ENCODE measurements around the gene ZBTB42.

The ZBTB42 gene

GRCh38 chr14:104805326-104805678 lies 4.4 kb downstream of the ZBTB42 start (continued):
- no peak for TF ChIP-seq PBX3 (CRISPR knock-in tag; IDR thresholded peaks at IDR 0.05)
- peak; percentile 88 for TF ChIP-seq SP7 (tag by site-specific recombination; IDR thresholded peaks at IDR 0.05)
- TF ChIP-seq SP2 (tag by site-specific recombination; IDR thresholded peaks at IDR 0.05): peak; percentile 70
- peak; percentile 52; the same call in 1 of the 2 replicates for TF ChIP-seq ZNF76 (tag by site-specific recombination; IDR thresholded peaks at IDR 0.05; ENCODE audit: borderline replicate concordance, low read depth)
- TF ChIP-seq ZXDB (tag by site-specific recombination; IDR thresholded peaks at IDR 0.05): peak; percentile 57
- peak; percentile 82 for TF ChIP-seq ZBTB20 (tag by site-specific recombination; IDR thresholded peaks at IDR 0.05)
- peak; percentile 98 for TF ChIP-seq ZNF600 (tag by site-specific recombination; IDR thresholded peaks at IDR 0.05)
- peak; percentile 66; the same call in 1 of the 2 replicates for TF ChIP-seq INSM2 (tag by site-specific recombination; IDR thresholded peaks at IDR 0.05)
- peak; percentile 60; the same call in 1 of the 2 replicates for TF ChIP-seq ZBTB44 (tag by site-specific recombination; IDR thresholded peaks at IDR 0.05)
- 0 out of 2 replicates have a peak, but pooled peaks have one; percentile 22 for TF ChIP-seq ZBTB10 (tag by site-specific recombination; IDR thresholded peaks at IDR 0.05)
- TF ChIP-seq ZNF629 (tag by site-specific recombination; IDR thresholded peaks at IDR 0.05): peak; percentile 82
- TF ChIP-seq KLF9 (tag by site-specific recombination; IDR thresholded peaks at IDR 0.05; ENCODE audit: low read depth): peak; percentile 74
- TF ChIP-seq EGR2 (tag by site-specific recombination; IDR thresholded peaks at IDR 0.05; ENCODE audit: low read depth): peak; percentile 64
- peak; percentile 72 for TF ChIP-seq KLF1 (tag by site-specific recombination; IDR thresholded peaks at IDR 0.05)
- TF ChIP-seq ZNF426 (tag by site-specific recombination; IDR thresholded peaks at IDR 0.05): no peak
- peak; percentile 67; the same call in 1 of the 2 replicates for TF ChIP-seq ZFP69B (tag by site-specific recombination; IDR thresholded peaks at IDR 0.05)
- peak; percentile 11 for TF ChIP-seq ZBTB26 (tag by site-specific recombination; optimal IDR thresholded peaks at IDR 0.05)
- TF ChIP-seq ZBTB17 (tag by site-specific recombination; IDR thresholded peaks at IDR 0.05): peak; percentile 71
- peak; percentile 38; the same call in 1 of the 2 replicates for TF ChIP-seq ZNF423 (tag by site-specific recombination; IDR thresholded peaks at IDR 0.05)
- peak; percentile 70 for TF ChIP-seq SCRT2 (tag by site-specific recombination; IDR thresholded peaks at IDR 0.05)
- peak; percentile 73 for TF ChIP-seq WT1 (tag by site-specific recombination; IDR thresholded peaks at IDR 0.05)
- TF ChIP-seq GLIS2 (tag by site-specific recombination; IDR thresholded peaks at IDR 0.05): peak; percentile 90
- peak; percentile 71; the same call in 1 of the 2 replicates for TF ChIP-seq KLF10 (tag by site-specific recombination; IDR thresholded peaks at IDR 0.05)
- peak; percentile 57; the same call in 1 of the 2 replicates for TF ChIP-seq ZNF449 (tag by site-specific recombination; IDR thresholded peaks at IDR 0.05)
- peak; percentile 85 for TF ChIP-seq SP3 (tag by site-specific recombination; IDR thresholded peaks at IDR 0.05)
- TF ChIP-seq ZBTB8A (tag by site-specific recombination; IDR thresholded peaks at IDR 0.05): peak; percentile 87
- TF ChIP-seq KLF8 (tag by site-specific recombination; IDR thresholded peaks at IDR 0.05): peak; percentile 61; the same call in 1 of the 2 replicates
- TF ChIP-seq ZEB2 (tag by site-specific recombination; IDR thresholded peaks at IDR 0.05): peak; percentile 83
- peak; percentile 90 for TF ChIP-seq ZNF692 (tag by site-specific recombination; IDR thresholded peaks at IDR 0.05)
- TF ChIP-seq ZNF48 (tag by site-specific recombination; IDR thresholded peaks at IDR 0.05): no peak

All from HEK293 (cell line).